ENCODE data around the gene ABTB2.

ABTB2 gene

GRCh38 chr11:34175284-34176019 lies 182.4 kb downstream of the ABTB2 start:
- no peaks in the 10 kb centered on the region for H3K27me3 ChIP-seq (replicated peaks; ENCODE audit: control insufficient read depth, insufficient read depth, low read length)
- no peak overlapping the region for H3K4me3 ChIP-seq (replicated peaks; ENCODE audit: low read depth, low read length)
- TF ChIP-seq CTCF (IDR thresholded peaks at IDR 0.05; ENCODE audit: insufficient read depth, low read length, poor library complexity, severe bottlenecking) = no peak
- H3K36me3 ChIP-seq (ENCODE audit: control insufficient read depth, insufficient read depth, low read length) = no peaks in the 10 kb centered on the region; the same call in none of the 2 replicates
- no peak for DNase-seq (ENCODE audit: extremely low read depth, insufficient read length)

- no peaks in the 10 kb centered on the region; the same call in none of the 2 replicates for H3K36me3 ChIP-seq (ENCODE audit: control insufficient read depth, insufficient read depth, low read length)
- peak; percentile 74 for DNase-seq (ENCODE audit: extremely low read depth, insufficient read length)
- no peak overlapping the region for H3K4me3 ChIP-seq (replicated peaks; ENCODE audit: low read depth, low read length)
- peak; percentile 99 for TF ChIP-seq CTCF (IDR thresholded peaks at IDR 0.05; ENCODE audit: insufficient read depth, low read length, poor library complexity, severe bottlenecking)
- H3K27me3 ChIP-seq (replicated peaks; ENCODE audit: control insufficient read depth, insufficient read depth, low read length) = no peaks in the 10 kb centered on the region
Measured at GRCh38 chr11:34174412-34175041, 183.3 kb downstream of the ABTB2 start.

GRCh38 chr11:34173050-34173449 lies 184.8 kb downstream of the ABTB2 start:
- DNase-seq (ENCODE audit: extremely low read depth, insufficient read length) = no peak

GRCh38 chr11:34169686-34170085 lies 188.1 kb downstream of the ABTB2 start:
- no peak for DNase-seq (ENCODE audit: extremely low read depth, insufficient read length)
- Histone ChIP-seq H3K36me3 (ENCODE audit: control insufficient read depth, insufficient read depth, low read length) (peaks cover 3% of the 10 kb centered on the region), H3K27me3 (replicated peaks; ENCODE audit: control insufficient read depth, insufficient read depth, low read length) (no peaks in the 10 kb centered on the region), H3K4me3 (replicated peaks; ENCODE audit: low read depth, low read length) (no peak overlapping the region)
- no peak for TF ChIP-seq CTCF (IDR thresholded peaks at IDR 0.05; ENCODE audit: insufficient read depth, low read length, poor library complexity, severe bottlenecking)

More at GRCh38 chr11:34173050-34173449, 184.8 kb downstream of the ABTB2 start:
- Histone ChIP-seq H3K4me3 (replicated peaks; ENCODE audit: low read depth, low read length) (no peak overlapping the region), H3K36me3 (ENCODE audit: control insufficient read depth, insufficient read depth, low read length) (peaks cover 3% of the 10 kb centered on the region), H3K27me3 (replicated peaks; ENCODE audit: control insufficient read depth, insufficient read depth, low read length) (no peaks in the 10 kb centered on the region)
- no peak for TF ChIP-seq CTCF (IDR thresholded peaks at IDR 0.05; ENCODE audit: insufficient read depth, low read length, poor library complexity, severe bottlenecking)

GRCh38 chr11:34168642-34169420 lies 189.0 kb downstream of the ABTB2 start:
- no peaks in the 10 kb centered on the region for H3K27me3 ChIP-seq (replicated peaks; ENCODE audit: control insufficient read depth, insufficient read depth, low read length)
- DNase-seq (ENCODE audit: extremely low read depth, insufficient read length) = no peak
- no peak for TF ChIP-seq CTCF (IDR thresholded peaks at IDR 0.05; ENCODE audit: insufficient read depth, low read length, poor library complexity, severe bottlenecking)
- H3K36me3 ChIP-seq (ENCODE audit: control insufficient read depth, insufficient read depth, low read length) = peaks cover 3% of the 10 kb centered on the region
- H3K4me3 ChIP-seq (replicated peaks; ENCODE audit: low read depth, low read length) = no peak overlapping the region

Data from GM06990 (cell line).